Renal cortex interstitium (tissue), 11 donors: ENCODE measurements around the gene EHD1. TPM values are rescaled to one million over a fixed set of nuclear protein-coding genes. Genes with fewer than 3 reads are reported as not detected.
A peak's percentile ranks its signal among the peaks of the same experiment; 100 is the strongest.

ENCODE experiments used
- DNase-seq, 11 donors: peaks; one replicate each; pipeline ENCODE4 v3.0.0-alpha.2; 2013; ENCODE audit warnings: low read depth in 9 of 11, low spot score in 4 of 11; ENCODE audit errors: extremely low read depth in 1 of 11
- polyA plus RNA-seq, 3 donors: library from polyadenylated mRNA; unstranded; fragments of 120-200 nt; gene quantifications; one replicate each; pipeline ENCODE4 v1.2.1, GENCODE V29; 2013; ENCODE audit not compliant: insufficient read length in 3 of 3

Gene EHD1
- polyA plus RNA-seq, 3 donors = 54.8 to 67.9 (median 60.8) TPM

DNA sequence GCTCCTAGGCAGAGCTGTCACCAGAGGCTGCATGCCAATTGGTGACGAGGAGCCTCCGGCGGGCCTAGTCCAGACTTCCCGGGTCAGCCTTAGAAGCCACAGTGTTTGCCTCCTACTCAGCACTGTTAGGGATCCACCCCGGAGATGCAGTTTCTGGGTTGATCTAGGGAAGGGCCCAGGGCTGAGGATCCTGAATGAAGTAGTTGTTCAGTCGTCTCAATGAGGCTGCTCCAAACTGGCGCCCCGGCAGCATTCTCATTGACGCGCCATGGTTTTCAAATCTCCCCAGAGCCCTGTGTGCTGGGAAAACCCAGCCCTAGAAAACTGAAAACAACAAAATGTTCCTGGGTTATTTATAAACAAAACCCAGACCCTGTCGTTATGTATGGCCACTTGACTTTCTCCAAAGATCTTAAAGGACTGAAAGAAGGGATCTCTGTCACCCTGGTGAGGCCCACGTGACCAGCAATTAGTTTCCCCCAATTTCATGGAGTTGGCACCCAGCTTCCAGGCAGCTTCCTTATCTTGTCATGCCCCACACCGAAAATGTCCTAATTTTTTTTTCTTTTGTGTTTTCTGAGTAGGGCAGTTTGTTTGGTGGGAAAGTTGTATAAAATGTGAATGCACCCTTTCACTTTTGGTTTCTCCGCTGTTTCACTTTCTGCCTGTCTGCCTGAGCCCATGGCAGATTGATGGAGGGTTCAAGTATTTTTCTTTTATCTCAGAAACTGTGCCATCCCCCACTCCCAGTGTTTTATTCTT lies 2.0 kb upstream of the EHD1 start:
- no peak for DNase-seq

DNA sequence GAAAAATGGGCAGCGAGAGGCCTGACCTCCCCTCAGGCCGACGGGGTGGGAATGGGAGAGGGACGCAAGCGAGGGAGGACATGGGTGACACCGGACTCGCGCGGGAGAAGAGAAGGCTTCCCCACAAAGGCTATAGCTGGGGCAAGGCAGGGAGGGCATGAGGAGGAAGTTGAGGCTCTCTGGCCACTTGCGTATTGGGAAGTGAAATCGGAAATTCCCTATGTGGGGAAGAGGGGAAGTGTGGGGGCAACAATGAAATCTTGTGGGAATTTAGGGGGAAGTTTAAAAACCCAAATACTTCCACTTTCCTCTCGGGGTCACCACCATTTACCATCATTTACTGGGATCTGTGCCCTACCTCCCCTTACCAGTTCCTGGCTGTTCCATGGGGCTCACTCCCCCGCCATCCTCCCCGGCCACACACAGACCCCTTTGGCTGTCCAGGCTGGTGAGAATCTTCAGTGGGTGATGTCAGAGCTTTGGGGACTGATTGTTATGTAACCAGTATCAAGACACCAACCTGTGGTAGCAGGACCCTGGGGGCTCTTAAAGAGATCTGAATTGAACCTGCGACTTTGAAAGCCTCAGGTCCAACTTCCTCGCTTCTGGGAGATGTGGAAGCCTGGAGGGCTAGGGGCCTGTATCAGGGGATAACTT lies 951 bp upstream of the EHD1 start:
- DNase-seq = no peak

DNA sequence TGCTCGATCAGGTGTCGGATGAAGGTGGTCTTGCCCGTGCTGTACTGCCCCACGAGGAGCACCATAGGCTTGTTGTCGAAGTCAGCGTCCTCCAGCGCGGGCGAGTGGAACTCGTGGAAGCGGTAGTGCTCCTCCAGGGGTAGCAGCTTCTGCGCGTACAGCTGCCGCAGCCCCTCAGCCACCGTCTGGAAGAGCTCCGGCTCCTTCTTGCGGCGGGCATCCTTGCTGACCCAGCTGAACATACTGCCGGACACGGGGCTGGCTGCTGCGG lies 263 bp downstream of the EHD1 start:
- no peak for DNase-seq

DNA sequence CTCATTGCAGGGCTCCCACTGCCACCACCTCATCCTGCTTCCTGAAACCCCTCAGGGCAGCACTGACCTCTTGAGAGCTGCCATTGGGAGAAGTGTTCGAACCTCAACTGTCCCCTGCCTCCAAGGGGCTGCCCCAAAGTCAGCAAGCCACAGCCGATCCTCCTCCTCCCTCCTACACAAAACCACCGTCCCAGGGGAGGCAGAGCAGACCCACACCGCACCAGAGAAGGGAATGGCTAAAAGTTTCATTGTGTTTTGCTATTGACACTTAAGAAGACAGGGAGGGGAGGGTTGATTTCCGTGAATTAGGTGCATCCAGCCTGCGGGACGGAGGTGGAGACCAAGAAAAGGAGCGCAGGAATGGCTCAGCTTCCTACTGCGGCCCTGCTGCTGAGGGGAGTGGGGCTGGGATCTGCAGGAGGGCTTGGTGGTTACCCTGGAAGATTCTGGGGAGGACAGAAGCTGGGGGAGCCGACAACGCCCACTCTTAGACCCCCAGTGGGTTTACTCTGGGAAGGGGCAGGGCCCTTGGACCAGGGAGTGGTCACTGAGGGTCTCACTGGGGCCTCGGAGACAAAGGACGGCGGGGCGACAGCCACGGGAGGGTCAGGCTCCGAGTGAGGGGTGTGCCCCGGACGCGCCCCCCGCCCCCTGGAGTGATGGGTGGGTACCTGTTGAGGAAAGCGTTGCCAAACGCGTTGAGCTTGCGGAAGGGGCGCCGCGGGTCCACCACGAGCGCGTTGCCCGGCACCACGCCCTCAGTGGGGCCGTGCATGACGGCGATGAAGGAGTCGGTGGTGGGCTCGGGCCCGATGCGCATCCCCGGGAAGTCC lies 815 bp downstream of the EHD1 start:
- no peak for DNase-seq

DNA sequence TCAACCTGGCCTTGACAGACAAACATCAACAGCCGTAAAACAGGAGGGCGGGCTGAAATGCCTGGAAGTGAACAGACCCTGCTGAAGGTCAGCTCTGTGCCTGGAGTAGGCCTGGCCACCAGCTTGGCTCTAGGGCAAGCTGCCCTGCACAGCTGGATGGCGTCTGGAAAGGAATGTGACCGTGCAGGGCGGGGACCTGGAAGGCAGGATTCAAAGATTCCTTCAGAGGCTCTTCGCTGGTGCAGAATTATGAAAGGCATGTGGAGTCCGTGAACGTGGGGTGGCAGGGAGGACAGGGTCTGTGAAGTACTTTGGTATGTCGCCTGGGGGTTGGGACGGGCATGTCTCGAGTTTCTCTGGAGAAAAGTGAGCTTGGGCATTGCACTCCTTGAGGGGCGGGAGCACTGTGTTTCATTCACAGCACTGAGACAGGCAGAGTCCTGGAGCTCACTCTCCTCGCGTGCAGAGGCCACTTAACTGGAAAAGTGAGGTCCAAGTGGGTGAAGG lies 1.5 kb downstream of the EHD1 start:
- peak in 1 of 11 donors; percentile 53 for DNase-seq

DNA sequence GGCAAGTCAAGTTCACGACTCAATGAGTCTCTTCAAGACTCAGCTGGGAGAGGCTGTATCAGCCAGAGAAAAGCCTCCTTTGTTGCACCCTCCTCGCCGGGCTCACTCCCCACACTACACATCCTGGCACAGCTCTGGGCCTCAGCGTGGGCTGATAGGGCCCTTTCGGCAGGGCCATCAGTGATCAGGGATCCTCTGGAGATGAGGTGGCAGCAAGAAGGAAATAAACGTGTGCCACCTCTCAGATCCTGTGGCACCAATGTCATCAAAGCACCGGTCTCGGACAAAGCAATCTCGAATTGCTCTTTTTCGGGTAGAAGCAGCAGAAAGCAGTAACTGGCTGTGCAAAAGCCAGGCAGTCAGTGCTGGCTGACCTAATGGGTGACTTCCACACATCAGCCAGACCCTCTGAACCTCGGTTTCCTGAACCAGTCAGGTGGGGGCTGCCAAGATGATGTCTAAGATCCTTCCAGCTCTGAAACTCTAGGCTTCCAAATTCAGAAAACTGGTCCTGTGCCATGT lies 2.1 kb downstream of the EHD1 start:
- DNase-seq = no peak

DNA sequence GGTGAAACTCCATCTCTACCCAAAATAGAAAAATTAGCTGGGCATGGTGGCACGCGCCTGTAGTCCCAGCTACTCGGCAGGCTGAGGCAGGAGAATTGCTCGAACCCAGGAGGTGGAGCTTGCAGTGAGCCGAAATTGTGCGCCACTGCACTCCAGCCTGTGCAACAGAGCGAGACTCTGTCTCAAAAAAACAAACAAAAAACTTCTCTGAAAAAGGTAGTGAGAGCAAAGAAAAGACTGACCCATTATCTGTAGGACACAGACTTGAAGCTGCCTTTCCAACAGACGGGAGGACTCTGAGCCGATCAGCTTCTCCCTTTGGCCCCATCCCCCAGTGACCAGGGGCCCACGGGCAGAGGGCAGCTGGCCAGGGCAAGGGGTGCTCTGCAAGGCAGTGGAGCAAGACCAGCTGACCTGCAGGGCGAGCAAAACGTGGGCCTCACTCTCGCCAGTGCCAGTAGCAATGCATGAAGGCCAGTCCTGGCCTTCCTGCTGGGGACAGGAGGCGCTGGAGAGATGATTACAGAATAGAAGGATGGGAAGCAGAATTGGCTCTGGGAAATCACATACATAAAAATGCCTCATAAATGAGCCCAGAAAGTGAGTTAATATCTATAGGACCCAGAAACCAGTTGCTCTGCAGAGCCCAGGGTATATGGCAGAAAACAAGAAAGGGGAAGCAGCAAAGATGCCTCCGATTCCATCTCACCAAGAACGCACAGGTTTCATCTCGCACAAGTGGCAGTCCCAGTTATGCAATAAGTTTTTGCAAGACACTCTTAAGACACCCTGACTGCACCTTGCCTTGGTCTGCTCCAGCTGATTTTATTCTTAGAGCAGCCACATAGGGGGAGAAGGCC lies 2.8 kb downstream of the EHD1 start:
- no peak for DNase-seq

DNA sequence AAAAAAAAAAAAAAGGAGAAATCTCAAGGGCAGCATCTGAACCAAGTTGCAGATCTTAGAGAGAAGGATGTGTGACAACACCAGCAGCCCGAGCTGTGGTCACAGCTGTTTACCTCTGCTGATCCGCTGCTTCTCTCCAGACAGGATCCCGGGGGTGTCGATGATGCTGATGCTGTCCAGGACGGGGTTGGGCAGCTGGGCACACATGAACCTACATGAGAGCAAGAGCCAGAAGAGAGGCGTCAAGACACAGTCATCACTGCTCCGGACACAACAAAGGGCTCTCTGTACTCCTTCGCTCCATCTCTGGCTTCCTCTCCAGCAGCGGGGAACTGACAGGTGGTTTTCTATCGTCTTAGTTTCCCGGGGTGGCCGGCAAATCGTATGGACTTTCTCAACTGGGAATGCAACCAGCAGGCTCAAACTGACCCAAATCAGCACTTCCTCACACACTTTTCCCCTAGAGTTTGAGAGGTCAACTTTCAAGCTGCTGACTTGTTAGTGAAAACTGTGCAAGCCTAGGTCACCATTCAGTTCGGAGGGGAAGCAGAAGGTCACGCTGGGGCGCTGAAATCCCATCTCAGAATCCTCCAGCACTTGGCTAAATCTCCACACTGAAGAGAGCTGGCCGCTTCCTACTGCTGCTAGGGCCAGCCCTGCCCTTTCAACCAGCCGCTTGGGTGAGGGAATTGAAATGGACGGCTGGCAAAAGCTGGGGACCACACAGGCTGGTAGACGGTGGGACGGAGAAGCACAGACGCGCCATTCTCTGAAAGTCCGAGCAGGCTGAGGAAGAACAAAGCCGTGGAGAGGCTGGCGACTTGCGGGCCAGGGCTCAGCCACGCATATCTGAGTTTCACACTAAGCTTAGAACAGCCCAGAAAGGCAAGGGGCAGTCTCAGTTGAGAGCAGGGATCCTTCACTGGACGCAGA lies 3.8 kb downstream of the EHD1 start:
- no peak for DNase-seq

DNA sequence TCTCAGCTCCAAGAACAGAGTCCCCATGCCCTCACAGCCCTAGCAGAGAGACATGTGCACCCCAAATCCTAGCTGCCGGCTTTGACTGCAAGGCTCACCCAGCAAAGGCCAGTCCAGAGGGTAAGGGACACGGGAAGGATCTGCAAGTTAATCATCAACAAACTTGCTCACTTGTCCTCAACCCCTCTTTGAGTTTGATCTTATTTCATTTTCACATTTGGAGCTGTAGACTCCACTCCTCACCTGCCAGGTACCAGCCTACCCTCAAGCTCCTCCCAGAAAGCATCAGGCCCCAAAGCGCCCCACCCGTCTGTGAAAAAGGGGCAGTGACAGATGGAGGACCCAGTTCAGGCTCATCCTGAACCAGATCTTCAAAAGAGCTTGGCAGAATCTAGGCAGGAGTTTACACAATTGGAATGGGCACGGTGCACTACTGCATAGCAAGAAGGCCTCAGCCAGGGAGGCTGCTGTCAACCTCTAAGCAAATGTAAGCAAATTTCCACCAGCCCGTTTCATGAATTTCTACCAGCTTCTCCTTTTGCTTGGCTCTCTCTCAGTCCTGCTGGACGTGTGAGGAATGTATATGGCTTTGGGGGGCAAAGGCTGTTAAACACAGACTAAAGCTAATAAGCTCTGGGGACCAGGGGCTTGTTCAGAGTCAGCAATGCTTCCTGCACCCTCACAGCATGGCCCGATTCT lies 5.5 kb downstream of the EHD1 start:
- DNase-seq = no peak

DNA sequence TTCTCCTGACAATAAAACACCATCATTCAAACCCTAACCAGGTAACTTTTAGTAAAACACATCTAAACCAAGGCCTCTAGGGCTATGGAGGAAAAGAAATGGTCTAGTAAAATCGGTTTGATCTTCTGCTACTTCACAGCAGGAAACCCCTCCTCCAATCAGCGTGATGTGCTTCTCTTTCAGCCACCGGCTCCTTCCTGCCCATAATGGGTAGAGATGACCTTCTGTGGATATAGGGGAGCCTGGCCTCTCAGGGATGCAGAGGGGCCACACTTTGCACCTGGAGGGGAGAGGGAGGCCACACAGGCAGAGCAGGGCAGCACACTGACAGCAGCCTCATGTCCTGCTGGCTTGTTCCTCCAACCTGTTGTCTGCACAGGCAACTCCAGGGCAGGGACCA lies 6.9 kb downstream of the EHD1 start:
- no peak for DNase-seq

DNA sequence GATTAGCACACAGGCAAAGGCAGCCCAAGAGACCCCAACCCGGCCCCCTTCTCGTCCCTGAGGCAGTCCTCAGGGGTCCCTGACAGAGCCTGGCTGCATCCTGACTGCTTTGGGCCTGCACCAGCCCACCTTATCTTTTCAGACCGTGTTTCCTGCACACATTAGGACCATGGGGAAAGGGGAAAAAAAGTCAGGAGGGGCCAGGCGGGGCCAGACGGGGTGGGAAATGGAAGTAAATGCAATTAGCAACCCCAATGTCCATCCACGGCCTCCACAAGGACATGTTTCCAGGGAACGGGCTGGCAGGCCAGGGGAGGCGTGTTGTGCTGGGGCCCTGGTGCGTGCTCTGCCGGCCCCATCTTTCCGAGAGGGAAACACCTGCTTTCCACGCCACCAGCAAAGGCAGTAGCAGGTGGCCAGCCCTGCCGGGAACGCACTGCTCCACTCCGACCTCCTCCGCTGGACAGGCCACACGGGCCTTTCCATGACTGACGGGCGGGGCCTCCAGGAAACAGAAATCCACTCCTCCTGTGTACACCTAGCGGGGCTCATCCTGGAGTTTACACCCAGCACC lies 7.4 kb downstream of the EHD1 start:
- DNase-seq = no peak

DNA sequence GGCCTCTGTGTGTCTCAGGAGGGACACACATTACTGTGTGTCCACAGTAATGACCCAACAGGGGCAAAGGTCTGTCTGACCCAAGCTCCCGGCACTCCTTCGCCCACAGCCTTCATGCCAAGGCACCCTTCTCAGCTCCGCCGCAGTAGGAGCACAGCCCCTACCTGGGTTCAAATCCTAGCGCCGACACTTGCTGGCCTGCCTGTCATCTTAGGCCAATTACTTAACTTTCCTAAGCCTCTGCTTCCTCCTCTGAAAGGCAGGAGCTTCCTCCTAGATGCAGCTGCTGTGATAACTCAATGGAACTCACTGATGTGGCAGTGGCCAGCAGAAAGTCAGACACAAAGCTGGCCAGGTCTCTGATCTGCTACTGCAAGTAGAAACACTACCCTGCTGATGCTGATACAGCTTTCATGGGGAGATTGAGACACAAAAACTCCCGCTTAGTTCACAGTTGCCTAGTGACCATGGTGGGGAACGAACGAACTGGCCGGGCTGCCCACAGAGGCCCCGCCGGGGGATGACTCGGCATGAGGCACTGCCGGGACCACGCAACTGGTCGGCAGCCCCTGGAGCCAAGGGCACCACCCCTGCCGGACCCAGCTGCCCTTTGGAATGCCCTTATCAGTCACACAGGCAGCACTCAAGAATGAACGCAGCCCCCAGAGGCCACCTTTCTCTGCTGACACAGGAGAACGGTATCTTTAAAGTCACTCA lies 8.1 kb downstream of the EHD1 start:
- no peak for DNase-seq

DNA sequence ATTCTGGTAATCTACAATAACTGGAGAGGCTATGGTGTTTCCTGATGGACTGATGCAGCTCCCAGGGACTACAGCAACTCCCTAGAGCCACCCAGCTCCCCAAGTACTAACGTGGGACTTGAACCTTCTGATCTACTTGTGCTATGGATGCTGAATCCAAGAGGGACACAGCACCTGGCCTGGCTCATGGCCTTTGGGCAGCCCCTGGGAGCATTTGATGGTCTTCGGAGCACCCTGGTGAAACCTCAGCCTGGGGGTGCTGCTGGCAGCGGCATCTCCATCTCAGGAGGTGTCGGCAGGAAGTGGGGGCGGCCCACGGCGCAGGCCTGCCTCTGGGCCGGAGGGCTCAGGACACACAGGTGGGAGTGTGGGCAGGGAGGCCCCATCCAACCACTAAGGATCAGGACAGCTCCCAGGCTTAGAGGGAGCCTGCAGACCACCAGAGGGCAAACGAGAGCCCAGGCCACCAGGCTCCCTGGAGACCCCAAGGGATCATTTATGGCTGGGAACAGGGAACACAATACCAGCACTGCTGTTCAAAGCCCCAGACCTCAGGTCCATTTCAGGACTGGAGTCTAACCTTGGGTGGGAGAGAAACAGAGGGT lies 8.7 kb downstream of the EHD1 start:
- DNase-seq = no peak

DNA sequence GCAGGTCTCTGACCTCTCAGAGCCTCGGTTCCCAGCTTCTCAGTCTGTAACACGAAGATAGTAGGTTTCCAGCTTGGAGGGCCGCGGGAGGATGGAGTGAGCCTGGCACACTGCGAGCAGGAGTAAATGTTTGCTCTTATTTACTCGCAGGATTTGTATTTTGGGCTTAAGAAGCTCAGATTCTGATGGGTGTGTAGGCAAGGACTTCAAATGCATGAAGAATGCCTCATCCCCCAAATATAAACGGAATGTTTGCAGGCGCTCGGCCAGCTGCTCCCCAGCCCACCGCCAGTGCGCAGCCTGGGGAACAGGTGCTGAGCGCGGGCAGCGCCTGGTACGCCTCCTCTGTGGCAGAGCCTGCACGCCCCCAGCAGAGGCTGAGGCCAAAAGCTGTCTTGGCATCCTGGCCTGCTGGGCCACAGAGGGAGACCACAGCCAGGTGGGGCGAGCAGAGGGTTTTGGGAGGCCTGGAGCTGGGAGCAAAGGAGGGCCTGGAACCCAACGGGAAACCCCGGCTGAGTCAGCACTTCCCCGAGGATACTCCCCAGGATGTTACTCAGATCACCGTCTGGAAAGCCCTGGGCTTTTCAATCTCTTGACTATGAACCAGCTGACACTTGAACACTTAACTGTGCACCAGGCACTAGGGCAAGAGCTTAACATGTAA lies 9.4 kb downstream of the EHD1 start:
- no peak for DNase-seq

DNA sequence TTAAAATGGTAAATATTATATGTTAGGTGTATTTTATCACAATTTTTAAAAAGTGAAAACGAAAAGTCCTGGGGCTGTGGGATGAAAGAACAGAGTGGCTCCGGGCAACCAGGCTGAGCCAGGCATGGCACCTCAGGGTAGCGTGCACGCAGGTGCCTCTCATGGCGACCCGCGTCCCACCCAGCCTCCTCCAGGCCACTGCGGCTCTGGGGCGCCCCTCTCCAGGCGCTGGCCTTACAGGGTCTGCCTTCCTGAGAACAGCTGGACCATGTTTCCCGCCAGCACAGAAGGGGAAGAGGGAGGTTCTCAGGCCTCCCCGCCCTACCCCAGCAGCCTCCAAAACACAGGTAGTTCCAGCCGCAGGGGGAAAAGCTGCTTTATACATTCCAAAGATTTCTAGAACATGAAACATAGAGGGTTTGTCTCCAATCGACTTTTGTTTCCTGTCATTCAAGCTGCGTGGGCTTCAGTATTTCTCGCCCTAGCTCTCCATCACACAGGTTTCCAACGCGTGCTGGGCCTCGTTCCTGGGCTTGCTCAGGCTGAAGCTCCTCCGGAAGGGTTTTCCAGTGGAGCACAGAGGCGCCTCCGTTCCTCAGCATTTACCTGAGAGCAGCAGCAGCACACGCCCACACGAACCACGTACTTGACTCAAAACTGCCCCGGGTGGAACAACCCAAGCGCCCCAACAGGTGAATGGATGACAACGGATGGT lies 10.5 kb downstream of the EHD1 start:
- DNase-seq = no peak
